SH-SY5Y (cell line): ENCODE results near the gene ZNF775.

ENCODE experiments used
- GATA2 ChIP-seq: IDR thresholded peaks from 2 replicates; pipeline ENCODE4 v1.6.1; 2011; ENCODE audit warnings: mild to moderate bottlenecking, low read depth, low read length
- GATA3 ChIP-seq: IDR thresholded peaks from 2 replicates; pipeline ENCODE4 v1.6.1; 2011; ENCODE audit warnings: low read depth, mild to moderate bottlenecking, low read length, moderate library complexity

DNA sequence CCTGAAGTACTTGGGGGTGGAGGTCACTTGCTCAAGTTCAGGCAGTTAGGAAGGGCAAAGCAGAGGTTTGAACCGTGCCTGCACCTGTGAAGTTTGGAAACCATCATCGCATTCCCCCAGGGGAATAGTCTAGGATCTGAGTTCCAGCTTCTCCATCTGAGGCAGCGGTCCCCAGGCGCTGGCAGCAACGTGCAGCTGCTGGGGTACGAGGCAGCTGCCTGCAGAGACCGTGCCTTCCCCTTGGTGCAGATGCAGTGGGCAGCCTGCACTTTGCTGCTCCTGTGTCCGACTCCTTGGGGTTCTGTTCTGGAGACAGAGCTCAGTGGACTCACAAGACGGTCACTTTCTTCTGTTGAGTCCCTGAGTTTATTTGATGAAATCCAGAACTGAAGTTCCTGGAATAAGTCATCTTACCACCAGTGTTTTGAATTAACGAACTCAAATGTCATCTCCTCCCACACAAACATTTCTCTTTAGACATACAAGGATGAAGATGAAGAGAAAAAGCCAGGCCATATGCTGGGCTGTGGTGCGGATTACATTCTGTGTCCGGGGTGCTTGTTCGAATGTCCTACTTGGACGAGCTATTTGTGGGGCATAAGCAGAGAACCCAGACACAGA is 51.4 kb downstream of the ZNF775 start:
- TF ChIP-seq GATA2 (no peak), GATA3 (no peak)
